Thoracic aorta (tissue), 2 donors: ENCODE measurements around the gene SNX6. TPM values are rescaled to one million over a fixed set of nuclear protein-coding genes. Genes with fewer than 3 reads are reported as not detected.

ENCODE experiments used
- ATAC-seq: fragments of 150-250 bp; one replicate; pipeline ENCODE4 v1.8.0; 2017; ENCODE audit warnings: low read depth; ENCODE audit not compliant: insufficient number of reproducible peaks, low FRiP score
- DNase-seq: peaks from one replicate; pipeline ENCODE4 v3.0.0-alpha.2; 2020; ENCODE audit warnings: low spot score
- H3K27ac ChIP-seq, 2 donors: fragments of 200-600 bp; sonication (generic); 1 replicate in 1 of 2; 2 replicates in 1 of 2; pipeline ENCODE4 v1.5.1; 2016; ENCODE audit warnings: mild to moderate bottlenecking in 2 of 2, moderate library complexity in 2 of 2
- H3K27me3 ChIP-seq: fragments of 200-600 bp; sonication (generic); replicated peaks from 2 replicates; pipeline ENCODE4 v1.6.0; 2016; ENCODE audit warnings: mild to moderate bottlenecking; ENCODE audit not compliant: insufficient read depth
- H3K36me3 ChIP-seq: fragments of 200-600 bp; sonication (generic); one replicate; pipeline ENCODE4 v1.5.1; 2016
- H3K4me1 ChIP-seq, 2 donors: fragments of 200-600 bp; sonication (generic); 1 replicate in 1 of 2; 2 replicates in 1 of 2; pipeline versions ENCODE4 v1.5.1 to v1.6.0; 2016; ENCODE audit warnings: low read depth in 2 of 2, mild to moderate bottlenecking in 1 of 2; ENCODE audit not compliant: control insufficient read depth in 1 of 2
- H3K4me3 ChIP-seq: fragments of 200-600 bp; sonication (generic); 2 replicates; pipeline ENCODE4 v1.5.1; 2016; ENCODE audit warnings: mild to moderate bottlenecking
- H3K9me3 ChIP-seq: fragments of 200-600 bp; sonication (generic); 2 replicates; pipeline ENCODE4 v1.5.1; 2016
- total RNA-seq, 2 donors: library from RNA; depleted of rRNA; stranded (reverse); fragments of >200 nt; gene quantifications; one replicate each; pipeline versions ENCODE4 v1.1.0 to v1.2.3, GENCODE V29; 2016
- TF ChIP-seq, protein P1 (sequence below): fragments of 200-600 bp; sonication (generic); IDR thresholded peaks from one replicate; pipeline ENCODE4 v1.5.1; 2019; ENCODE audit warnings: antibody characterized with exemption

The SNX6 gene
- total RNA-seq, 2 donors from 2014 or later: 84.2 to 128 TPM

DNA sequence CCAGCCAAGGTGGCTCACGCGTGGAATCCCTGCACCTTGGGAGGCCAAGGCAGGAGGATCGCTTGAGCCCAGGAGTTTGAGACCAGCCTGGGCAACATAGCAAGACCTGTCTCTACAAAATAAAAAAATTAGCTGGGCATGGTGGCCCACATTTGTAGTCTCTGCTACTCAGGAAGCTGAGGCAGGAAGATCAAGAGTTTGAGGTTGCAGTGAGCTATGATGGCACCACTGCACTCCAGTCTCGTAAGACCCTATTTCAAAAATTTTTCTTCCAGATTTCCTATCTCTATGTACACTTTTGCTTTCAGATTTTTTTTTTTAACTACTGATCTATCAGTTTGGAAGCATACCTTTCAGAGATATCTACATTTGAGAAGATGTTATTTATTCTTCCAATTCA lies 15.3 kb downstream of the SNX6 start:
- TF ChIP-seq, protein P1, sequence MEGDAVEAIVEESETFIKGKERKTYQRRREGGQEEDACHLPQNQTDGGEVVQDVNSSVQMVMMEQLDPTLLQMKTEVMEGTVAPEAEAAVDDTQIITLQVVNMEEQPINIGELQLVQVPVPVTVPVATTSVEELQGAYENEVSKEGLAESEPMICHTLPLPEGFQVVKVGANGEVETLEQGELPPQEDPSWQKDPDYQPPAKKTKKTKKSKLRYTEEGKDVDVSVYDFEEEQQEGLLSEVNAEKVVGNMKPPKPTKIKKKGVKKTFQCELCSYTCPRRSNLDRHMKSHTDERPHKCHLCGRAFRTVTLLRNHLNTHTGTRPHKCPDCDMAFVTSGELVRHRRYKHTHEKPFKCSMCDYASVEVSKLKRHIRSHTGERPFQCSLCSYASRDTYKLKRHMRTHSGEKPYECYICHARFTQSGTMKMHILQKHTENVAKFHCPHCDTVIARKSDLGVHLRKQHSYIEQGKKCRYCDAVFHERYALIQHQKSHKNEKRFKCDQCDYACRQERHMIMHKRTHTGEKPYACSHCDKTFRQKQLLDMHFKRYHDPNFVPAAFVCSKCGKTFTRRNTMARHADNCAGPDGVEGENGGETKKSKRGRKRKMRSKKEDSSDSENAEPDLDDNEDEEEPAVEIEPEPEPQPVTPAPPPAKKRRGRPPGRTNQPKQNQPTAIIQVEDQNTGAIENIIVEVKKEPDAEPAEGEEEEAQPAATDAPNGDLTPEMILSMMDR: no peak
- H3K36me3 ChIP-seq: peaks cover 4% of the 10 kb centered on the region
- DNase-seq: no peak
- no peaks in the 10 kb centered on the region for H3K9me3 ChIP-seq
- ATAC-seq: no peak
- no peak overlapping the region for H3K4me3 ChIP-seq
- no peaks in the 10 kb centered on the region for H3K27me3 ChIP-seq
- H3K4me1 ChIP-seq: no peaks in the 10 kb centered on the region
- no peak overlapping the region for H3K27ac ChIP-seq

DNA sequence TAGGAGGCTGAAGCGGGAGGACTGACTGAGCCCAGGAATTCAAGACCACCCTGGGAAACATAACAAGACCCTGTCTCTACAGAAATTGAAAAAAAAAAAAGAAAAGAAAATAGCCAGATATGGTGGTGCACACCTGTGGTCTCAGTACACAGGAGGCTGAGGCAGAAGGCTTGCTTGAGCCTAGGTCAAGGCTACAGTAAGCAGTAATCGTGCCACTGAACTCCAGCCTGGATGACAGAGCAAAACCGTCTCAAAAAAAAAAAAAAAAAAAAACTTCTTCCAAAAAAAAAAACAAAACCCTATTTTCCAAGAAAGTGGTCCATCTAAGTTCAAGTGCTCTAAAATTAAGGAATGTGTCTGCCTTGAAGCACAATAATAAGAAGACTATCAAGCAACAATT lies 19.8 kb downstream of the SNX6 start:
- no peak for ATAC-seq
- DNase-seq: no peak
- H3K27me3 ChIP-seq: no peaks in the 10 kb centered on the region
- H3K4me3 ChIP-seq: no peak overlapping the region
- H3K4me1 ChIP-seq: peaks cover 0 to 6% of the 10 kb centered on the region in 2 donors
- TF ChIP-seq, protein P1: no peak
- no peak overlapping the region for H3K27ac ChIP-seq
- no peaks in the 10 kb centered on the region for H3K9me3 ChIP-seq
- H3K36me3 ChIP-seq: peaks cover 17% of the 10 kb centered on the region

DNA sequence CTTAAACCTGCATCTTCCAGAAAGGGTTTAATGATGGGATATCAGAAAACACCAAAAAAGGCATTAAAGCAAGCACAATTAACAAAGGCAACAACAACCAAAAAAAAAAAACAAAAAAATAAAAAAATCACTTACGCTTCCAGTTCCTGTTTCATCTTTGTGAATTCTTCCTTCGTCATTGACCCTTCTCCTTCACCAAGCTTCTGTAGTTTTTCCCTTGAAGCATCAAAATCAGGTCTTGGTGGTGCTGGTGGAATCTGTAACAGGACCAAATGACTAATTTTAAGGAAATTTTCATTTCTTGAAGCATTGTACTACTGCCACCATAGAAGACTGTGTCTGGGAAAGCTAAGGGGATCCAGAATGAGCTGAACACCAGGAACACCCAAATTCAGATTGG lies 24.5 kb downstream of the SNX6 start:
- TF ChIP-seq, protein P1: no peak
- ATAC-seq (no peak), DNase-seq (no peak)
- no peaks in the 10 kb centered on the region for H3K27me3 ChIP-seq
- no peaks in the 10 kb centered on the region for H3K9me3 ChIP-seq
- H3K4me1 ChIP-seq: peaks cover 2 to 10% of the 10 kb centered on the region in 2 donors
- H3K27ac ChIP-seq: peak overlapping the region; percentile 28 to 46
- no peak overlapping the region for H3K4me3 ChIP-seq
- H3K36me3 ChIP-seq: peaks cover 57% of the 10 kb centered on the region

DNA sequence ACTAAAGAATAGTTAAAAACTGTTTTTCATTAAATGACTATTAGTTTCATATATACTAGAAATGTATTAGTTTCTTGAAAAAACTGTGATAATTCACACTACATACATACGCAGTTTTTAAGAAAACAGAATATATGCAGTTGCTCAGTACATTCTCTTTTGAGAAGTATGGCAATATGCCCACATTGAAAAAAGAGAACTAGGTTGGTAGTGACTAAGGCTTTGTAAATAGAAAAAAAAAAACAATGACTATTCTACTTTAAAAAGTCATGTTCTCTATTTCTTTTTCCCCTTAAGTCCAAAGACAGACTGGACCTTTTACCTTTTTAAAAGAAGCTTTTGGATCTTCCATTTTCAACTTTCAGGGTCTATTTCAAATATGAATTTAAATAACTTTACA lies 25.0 kb downstream of the SNX6 start:
- DNase-seq: no peak
- peaks cover 2 to 10% of the 10 kb centered on the region in 2 donors for H3K4me1 ChIP-seq
- no peak for ATAC-seq
- TF ChIP-seq, protein P1: no peak
- no peaks in the 10 kb centered on the region for H3K27me3 ChIP-seq
- peaks cover 61% of the 10 kb centered on the region for H3K36me3 ChIP-seq
- no peaks in the 10 kb centered on the region for H3K9me3 ChIP-seq
- H3K27ac ChIP-seq: peak overlapping the region; percentile 28 to 46
- no peak overlapping the region for H3K4me3 ChIP-seq

DNA sequence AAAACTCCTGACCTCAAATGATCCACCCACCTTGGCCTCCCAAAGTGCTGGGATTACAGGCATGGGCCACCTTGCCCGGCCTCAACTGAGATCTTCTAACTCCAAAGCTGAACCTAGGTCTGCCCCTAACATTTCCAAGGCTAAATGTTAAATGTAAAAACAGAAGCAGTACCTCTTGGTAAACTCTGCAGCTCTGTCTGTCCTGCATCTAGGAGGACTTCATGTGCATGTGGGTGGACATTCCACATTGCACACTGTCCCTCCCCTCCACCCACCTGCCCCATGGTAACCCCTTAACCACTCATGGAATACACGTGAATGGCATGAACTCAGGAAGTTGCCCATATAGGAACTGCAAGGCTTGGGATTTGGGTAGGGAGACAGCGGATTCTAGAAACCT lies 33.1 kb downstream of the SNX6 start:
- DNase-seq (no peak), ATAC-seq (no peak)
- no peaks in the 10 kb centered on the region for H3K27me3 ChIP-seq
- peaks cover 60% of the 10 kb centered on the region for H3K36me3 ChIP-seq
- no peak overlapping the region for H3K4me3 ChIP-seq
- TF ChIP-seq, protein P1: no peak
- H3K4me1 ChIP-seq: peaks cover 3 to 12% of the 10 kb centered on the region in 2 donors
- H3K9me3 ChIP-seq: no peaks in the 10 kb centered on the region
- H3K27ac ChIP-seq: no peak overlapping the region
